Vagina (tissue), 2 donors: ENCODE results near the gene USP47.

Experiments used
- CTCF ChIP-seq, 3 experiments: fragments of 450-650 bp in 2 of 3; fragments of 200-600 bp in 1 of 3; sonication (generic) in 1 of 3; IDR thresholded peaks; one replicate each; pipeline ENCODE4 v1.5.1; 2017 to 2019; ENCODE audit warnings: antibody characterized with exemption in 3 of 3, mild to moderate bottlenecking in 2 of 3, moderate library complexity in 2 of 3
- POLR2A ChIP-seq, 2 donors: fragments of 450-650 bp; IDR thresholded peaks; one replicate each; pipeline ENCODE4 v1.6.1; 2017; ENCODE audit warnings: antibody characterized with exemption in 2 of 2, mild to moderate bottlenecking in 2 of 2, moderate library complexity in 2 of 2

- TF ChIP-seq CTCF (IDR thresholded peaks at IDR 0.05) = no peak
- TF ChIP-seq POLR2A (IDR thresholded peaks at IDR 0.05) = no peak
Measured at GRCh38 chr11:11975201-11976092, 133.7 kb downstream of the USP47 start.
